EL (cell line): ENCODE data around the gene ZDHHC7.
"Not testable (repeated sequence)": the region's sequence is repeated elsewhere in the genome, so short reads cannot be mapped to it uniquely, and the experiment has no call there.

ENCODE experiments used
- DNase-seq: peaks from one replicate; pipeline ENCODE4 v3.0.0-alpha.2; 2016

Gene ZDHHC7

DNA sequence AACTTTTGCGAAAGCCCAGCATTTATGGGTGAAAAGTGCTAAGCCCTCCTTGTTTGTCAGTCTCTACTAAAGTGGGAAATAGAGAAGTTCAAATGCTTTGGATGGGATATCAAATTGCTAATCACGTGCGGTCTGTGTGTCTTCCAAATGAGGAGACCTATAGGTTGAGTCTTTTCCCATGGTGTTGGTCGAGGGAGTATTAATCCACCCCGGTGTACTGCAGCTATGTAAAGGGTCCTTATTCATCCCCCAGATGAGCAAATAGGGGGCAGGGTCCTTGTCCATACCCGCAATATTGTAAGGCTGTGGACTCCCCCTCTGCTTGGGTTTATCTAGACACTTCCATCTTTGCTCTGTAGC, 30.8 kb upstream of the ZDHHC7 start:
- no peak for DNase-seq

DNA sequence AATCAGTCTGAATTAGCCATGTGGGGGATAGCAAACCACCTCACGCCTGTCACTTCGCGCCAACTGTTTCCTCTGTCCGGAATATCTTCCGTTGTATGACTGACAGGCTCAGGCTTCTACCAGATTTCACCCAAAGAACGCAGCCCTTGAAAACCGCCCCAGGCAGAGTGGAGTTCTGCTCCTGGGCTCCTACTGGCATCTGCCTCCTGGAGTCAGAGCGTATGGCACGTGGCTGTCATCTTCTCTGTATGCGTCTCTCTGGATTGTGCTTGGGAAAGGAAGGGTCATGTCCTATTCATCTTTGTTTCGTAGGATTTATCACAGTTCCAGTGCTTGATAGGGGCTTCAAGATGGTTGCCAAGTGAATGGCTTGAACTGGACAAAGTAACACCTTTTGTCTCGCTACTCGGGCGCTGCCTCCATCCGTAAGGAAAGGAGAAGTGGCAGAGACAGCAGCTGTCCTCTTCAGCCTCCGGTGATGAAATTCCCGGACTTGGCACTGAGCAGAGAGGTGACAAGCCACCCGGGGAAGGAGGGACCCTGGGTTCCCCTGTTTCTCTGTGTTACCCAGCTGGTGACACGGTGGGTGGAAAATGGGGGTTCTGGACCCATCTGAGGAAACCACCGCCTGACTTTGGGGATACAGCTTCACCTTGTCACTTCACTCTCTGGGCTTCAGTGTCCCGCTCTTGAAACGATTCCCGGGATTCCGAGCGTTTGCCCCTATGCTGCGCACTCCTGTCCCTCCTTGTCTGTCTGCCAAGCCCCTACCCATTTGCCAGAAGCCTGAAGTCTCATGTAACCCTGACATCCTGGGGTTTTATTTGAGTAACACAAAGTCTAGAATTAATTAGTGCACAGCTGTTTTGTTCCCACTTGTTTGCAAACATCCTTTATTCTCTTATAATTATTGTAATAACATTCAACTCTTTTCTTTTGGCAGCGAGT, 30.2 kb upstream of the ZDHHC7 start:
- no peak for DNase-seq

DNA sequence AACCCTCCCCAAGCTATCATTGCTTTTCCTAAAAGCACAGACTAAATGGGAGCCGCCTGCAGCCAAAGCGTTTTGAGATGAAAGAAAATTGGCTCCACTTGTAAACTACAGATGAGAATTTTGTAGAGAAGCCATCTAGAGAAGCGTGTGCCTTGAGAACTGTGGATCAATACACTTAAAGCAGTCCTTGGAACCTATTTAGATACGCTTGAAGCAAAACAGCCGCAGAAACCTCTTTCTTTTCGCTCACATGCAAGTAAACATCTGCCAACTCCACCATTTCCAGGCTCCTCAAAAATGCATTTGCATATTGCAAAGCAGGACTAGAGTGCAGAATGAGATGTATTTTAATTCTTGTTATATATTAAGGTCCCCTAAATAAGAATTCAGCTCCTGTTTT, 29.4 kb upstream of the ZDHHC7 start:
- DNase-seq = no peak

GRCh38 chr16:85037721-85038120, 26.4 kb upstream of the ZDHHC7 start:
- DNase-seq = no peak

- DNase-seq = peak; percentile 73
Observed at GRCh38 chr16:85037050-85037410, 25.7 kb upstream of the ZDHHC7 start.

- DNase-seq = no peak
Observed at GRCh38 chr16:85036236-85037049, 25.1 kb upstream of the ZDHHC7 start.

DNA sequence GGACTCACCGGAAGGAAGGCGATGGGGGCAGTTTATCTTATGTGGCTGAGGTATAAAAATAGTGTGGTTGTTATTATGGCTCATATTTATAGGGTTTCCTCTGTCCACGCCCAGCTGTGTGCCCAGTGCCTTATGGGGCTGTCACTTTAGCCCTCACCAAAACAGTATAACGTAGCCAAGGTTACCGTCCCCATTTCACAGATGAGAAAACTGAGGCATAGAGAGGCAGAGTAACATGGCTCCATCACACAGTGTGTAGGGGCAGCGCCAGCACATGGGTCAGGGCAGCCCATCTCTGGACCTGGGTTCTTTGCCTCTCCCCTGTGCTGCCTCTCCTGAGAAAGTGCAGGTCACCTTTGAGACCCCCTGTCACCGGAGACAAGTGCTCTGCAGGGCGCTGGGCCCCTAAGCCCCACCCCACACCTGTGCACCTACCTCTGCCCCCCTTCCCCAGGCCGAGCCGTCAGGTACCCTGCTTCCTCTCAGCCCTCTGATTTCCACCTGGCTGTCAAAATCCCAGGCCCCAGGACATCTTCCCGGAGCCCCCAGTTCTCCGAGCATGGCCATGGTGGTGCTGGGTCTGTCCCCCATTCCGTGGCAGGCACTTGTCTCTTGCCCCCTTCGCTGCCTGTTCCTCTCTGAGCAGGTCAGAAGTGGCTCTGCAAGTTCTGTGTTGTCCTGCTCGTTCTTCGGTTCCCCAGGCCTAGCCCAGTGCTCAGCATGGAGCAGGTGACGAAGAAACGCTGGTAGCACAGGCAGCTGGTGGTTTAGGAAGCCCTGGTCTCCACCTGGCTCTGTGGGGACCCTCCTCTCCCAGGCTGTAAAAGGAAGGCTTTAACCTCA, 23.5 kb upstream of the ZDHHC7 start:
- DNase-seq = no peak

GRCh38 chr16:85033171-85033570, 21.8 kb upstream of the ZDHHC7 start:
- no peak for DNase-seq

GRCh38 chr16:85032187-85032586, 20.9 kb upstream of the ZDHHC7 start:
- not testable (repeated sequence) for DNase-seq

GRCh38 chr16:85031451-85031850, 20.1 kb upstream of the ZDHHC7 start:
- DNase-seq = no peak

DNA sequence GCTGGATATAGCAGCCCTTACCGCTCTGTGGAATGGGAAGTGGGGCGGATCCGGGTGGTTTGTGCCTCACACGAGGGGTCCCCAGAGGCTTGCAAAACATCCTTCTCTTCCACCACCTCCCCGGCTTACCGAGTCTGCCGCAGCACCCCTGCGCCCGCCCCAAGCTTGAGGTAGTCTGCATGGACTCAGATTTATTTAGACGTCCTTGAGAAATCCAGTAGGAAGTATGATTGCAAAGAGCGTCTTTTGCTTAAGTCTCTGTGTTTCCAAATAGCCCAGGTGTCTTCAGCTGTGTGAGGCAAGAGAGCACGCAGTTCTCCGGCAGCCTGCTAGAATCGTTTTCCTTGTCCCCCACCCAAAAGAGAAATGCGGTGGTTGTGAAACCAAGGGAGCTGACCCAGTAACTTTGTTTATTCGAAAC, 18.7 kb upstream of the ZDHHC7 start:
- DNase-seq = no peak

DNA sequence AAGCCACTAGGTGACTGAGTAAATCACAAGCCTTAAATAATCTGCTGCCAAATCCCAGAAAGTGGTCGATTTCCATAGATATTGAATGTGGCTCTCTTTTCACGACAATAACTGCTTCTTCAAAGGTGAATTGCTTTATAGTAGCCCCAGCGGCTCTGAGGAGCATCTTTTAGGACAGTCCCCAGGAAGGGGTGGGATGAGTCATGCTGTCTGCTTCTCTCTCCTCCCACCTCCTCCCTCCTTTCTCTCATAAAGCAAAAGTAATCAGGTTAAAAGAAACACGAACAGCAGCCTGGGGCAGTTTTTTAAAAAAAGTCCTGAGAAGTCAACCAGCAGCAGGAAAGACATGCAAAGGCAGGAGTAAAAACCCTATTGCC, 18.1 kb upstream of the ZDHHC7 start:
- peak; percentile 78 for DNase-seq

GRCh38 chr16:85028685-85029407, 17.5 kb upstream of the ZDHHC7 start:
- peak; percentile 47 for DNase-seq

DNA sequence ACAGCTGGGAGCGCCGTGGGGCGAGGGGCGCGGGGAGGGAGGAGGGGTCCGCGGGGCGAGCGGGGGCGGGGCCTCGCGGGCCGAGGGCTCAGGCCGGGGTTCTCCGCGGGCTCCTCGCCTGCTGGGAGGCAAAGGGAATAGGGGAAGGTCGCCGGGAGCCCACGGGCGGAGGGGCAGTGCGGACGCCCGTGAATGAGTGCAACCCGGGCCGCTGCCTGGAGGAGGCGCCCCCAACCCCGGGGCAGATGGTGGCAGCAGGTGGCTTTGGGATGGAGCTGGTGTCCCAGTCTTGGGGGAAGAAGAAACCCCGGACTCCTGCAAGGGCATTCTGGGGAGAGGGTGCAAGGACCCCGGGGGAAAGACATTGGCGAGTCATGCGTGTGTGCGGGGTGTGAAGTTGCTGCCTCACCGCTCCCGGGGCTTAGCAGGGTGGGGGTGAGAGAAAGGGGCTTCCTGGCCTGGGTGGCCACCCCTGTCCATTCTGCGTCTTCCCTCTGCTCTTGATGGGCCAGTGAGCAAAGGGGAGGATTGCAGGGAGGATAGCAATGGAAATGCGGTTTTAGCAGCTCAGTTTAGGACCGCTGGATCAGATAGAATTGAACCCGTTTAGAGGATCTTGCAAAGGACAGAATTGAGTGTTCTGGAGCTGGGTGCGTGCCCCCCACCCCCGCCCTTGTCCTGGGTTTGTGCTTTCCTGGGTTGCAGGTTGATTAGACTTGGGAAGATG, 16.8 kb upstream of the ZDHHC7 start:
- peak; percentile 10 for DNase-seq

- peak; percentile 91 for DNase-seq
Observed at GRCh38 chr16:85027349-85027957, 16.1 kb upstream of the ZDHHC7 start, which contains the start of gene KIAA0513. TSS of gene KIAA0513 (plus strand) at chr16:85027795. CDS start at chr16:85067072, 39,277 bp downstream.

- no peak for DNase-seq
Observed at GRCh38 chr16:85026703-85027102, 15.4 kb upstream of the ZDHHC7 start.

- DNase-seq = no peak
Observed at GRCh38 chr16:85025781-85026653, 14.7 kb upstream of the ZDHHC7 start.

GRCh38 chr16:85019659-85020245, 8.4 kb upstream of the ZDHHC7 start:
- DNase-seq = no peak

DNA sequence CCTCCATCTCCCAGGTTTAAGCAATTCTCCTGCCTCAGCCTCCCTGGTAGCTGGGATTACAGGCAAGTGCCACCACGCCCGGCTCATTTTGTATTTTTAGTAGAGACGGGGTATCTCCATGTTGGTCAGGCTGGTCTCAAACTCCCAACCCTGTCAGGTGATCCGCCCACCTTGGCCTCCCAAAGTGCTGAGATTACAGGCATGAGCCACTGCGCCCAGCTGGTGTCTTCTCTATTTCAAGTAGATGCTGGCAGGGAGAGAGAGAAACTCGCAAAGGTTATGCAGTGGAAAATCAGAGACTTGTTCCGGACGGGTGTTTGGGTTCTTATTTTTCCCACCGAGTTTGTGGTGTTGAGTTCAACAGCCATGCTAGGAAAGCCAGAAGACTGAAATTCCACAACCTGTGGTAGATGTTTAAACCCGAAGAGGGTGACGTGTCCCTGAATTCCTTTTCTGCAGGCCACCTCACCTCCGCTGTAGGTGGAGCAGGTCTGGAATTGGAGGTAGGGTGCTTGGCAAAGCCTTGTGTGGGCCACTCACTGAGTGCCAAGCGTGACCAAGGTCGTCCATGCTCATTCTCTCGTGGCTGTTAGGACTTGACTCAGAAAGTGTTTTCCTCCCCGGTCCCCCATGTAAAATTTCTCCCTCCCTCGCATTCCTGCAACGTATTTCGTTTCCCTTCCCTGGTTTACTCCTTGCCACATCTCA, 7.3 kb upstream of the ZDHHC7 start:
- DNase-seq = no peak
